SK-N-SH treated with all-trans-retinoic acid at 6 μM for 48 hours (cell line): ENCODE results near the gene PIK3R6.

Experiments
- ATAC-seq: fragments of 200-7000 bp; cut with Tn5 transposase; 3 replicates; pipeline ENCODE4 v1.9.1; 2020; ENCODE audit warnings: mild to moderate bottlenecking, moderate library complexity
- ARNTL ChIP-seq: fragments of 450-650 bp; formaldehyde crosslinking; IDR thresholded peaks from 2 replicates; pipeline ENCODE4 v1.5.0; 2020; ENCODE audit warnings: low read depth, mild to moderate bottlenecking, moderate library complexity, borderline replicate concordance
- BACH2 ChIP-seq: fragments of 250-450 bp; sonication (Bioruptor Pico); IDR thresholded peaks from 2 replicates; pipeline ENCODE4 v1.9.0; 2021; ENCODE audit warnings: mild to moderate bottlenecking, borderline replicate concordance
- CREB5 ChIP-seq: fragments of 250-450 bp; sonication (Bioruptor Pico); IDR thresholded peaks from 2 replicates; pipeline ENCODE4 v1.5.1; 2020; ENCODE audit warnings: low read depth, mild to moderate bottlenecking, moderate library complexity
- CSDC2 ChIP-seq: fragments of 250-450 bp; sonication (Bioruptor Pico); IDR thresholded peaks from 2 replicates; pipeline ENCODE4 v1.5.0; 2020; ENCODE audit warnings: mild to moderate bottlenecking, moderate library complexity
- ESRRG ChIP-seq: fragments of 250-450 bp; sonication (Bioruptor Pico); IDR thresholded peaks from 2 replicates; pipeline ENCODE4 v1.6.1; 2021; ENCODE audit warnings: mild to moderate bottlenecking
- GLIS3 ChIP-seq: fragments of 250-450 bp; sonication (Bioruptor Pico); IDR thresholded peaks from 2 replicates; pipeline ENCODE4 v1.5.0; 2020; ENCODE audit warnings: mild to moderate bottlenecking, moderate library complexity
- ISL1 ChIP-seq: fragments of 250-450 bp; sonication (Bioruptor Pico); IDR thresholded peaks from 2 replicates; pipeline ENCODE4 v2.1.2; 2022; ENCODE audit warnings: mild to moderate bottlenecking, moderate library complexity
- OSR1 ChIP-seq: fragments of 250-450 bp; sonication (Bioruptor Pico); IDR thresholded peaks from 2 replicates; pipeline ENCODE4 v1.8.0; 2022; ENCODE audit warnings: moderate library complexity, mild to moderate bottlenecking, inconsistent platforms
- PATZ1 ChIP-seq: fragments of 250-450 bp; sonication (Bioruptor Pico); IDR thresholded peaks from 2 replicates; pipeline ENCODE4 v1.8.0; 2020; ENCODE audit warnings: mild to moderate bottlenecking, moderate library complexity, borderline replicate concordance
- PPARA ChIP-seq: fragments of 250-450 bp; sonication (Bioruptor Pico); IDR thresholded peaks from 2 replicates; pipeline ENCODE4 v1.5.0; 2020; ENCODE audit warnings: mild to moderate bottlenecking, borderline replicate concordance
- RARB ChIP-seq: fragments of 250-450 bp; sonication (Bioruptor Pico); IDR thresholded peaks from 2 replicates; pipeline ENCODE4 v1.8.0; 2021; ENCODE audit warnings: mild to moderate bottlenecking, moderate library complexity
- SNAI2 ChIP-seq: fragments of 250-450 bp; sonication (Bioruptor Pico); IDR thresholded peaks from 2 replicates; pipeline ENCODE4 v1.5.0; 2020; ENCODE audit warnings: mild to moderate bottlenecking, moderate library complexity
- TCF4 ChIP-seq: fragments of 250-450 bp; sonication (Bioruptor Pico); IDR thresholded peaks from 2 replicates; pipeline ENCODE4 v1.8.0; 2021; ENCODE audit warnings: mild to moderate bottlenecking, moderate library complexity, borderline replicate concordance
- TOX ChIP-seq: fragments of 250-450 bp; sonication (Bioruptor Pico); IDR thresholded peaks from 2 replicates; pipeline ENCODE4 v1.8.0; 2021; ENCODE audit warnings: mild to moderate bottlenecking, moderate library complexity, borderline replicate concordance
- TSHZ2 ChIP-seq: fragments of 250-450 bp; sonication (Bioruptor Pico); IDR thresholded peaks from 2 replicates; pipeline ENCODE4 v1.5.0; 2020; ENCODE audit warnings: mild to moderate bottlenecking, moderate library complexity
- ZC3H10 ChIP-seq: fragments of 250-450 bp; sonication (Bioruptor Pico); IDR thresholded peaks from 2 replicates; pipeline ENCODE4 v1.5.1; 2021; ENCODE audit warnings: mild to moderate bottlenecking, moderate library complexity
- ZFP30 ChIP-seq: fragments of 450-650 bp; formaldehyde crosslinking; IDR thresholded peaks from 2 replicates; pipeline ENCODE4 v1.5.0; 2022; ENCODE audit warnings: mild to moderate bottlenecking, moderate library complexity
- ZNF565 ChIP-seq: fragments of 450-650 bp; formaldehyde crosslinking; conservative IDR thresholded peaks from 2 replicates; pipeline ENCODE4 v1.5.0; 2020; ENCODE audit warnings: low read depth, mild to moderate bottlenecking, moderate library complexity
- ZNF70 ChIP-seq: fragments of 450-650 bp; formaldehyde crosslinking; IDR thresholded peaks from 2 replicates; pipeline ENCODE4 v1.5.0; 2020; ENCODE audit warnings: mild to moderate bottlenecking, moderate library complexity
- ZNF8 ChIP-seq: fragments of 450-650 bp; formaldehyde crosslinking; IDR thresholded peaks from 2 replicates; pipeline ENCODE4 v1.5.0; 2020; ENCODE audit warnings: mild to moderate bottlenecking, moderate library complexity
- TF ChIP-seq, protein P1 (sequence below): fragments of 250-450 bp; sonication (Bioruptor Pico); IDR thresholded peaks from 2 replicates; pipeline ENCODE4 v1.5.1; 2021; ENCODE audit warnings: mild to moderate bottlenecking, moderate library complexity

The PIK3R6 gene

DNA sequence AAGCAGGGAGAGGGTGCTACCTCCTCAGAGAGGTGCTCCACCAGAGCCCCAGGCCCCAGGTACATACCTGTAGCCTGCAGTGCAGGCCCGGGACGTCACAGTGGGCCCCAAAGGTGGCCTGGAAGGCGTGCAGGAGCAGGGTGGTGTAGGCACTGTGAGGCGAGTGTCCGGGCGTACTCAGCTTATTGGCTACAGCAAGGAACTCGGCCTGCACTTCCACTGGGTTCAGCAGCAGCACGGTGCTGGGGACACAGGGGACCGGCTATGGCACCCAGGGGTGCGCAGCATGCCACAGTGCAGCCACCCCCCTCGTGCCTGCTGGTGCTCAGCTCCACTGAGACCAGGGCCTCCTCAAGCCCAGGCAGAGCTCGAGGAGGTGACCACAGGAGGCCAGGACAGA is 23.2 kb upstream of the PIK3R6 start:
- ATAC-seq: no peak
- no peak for TF ChIP-seq ZFP30 (CRISPR knock-in tag)
- no peak for TF ChIP-seq ZNF8 (CRISPR knock-in tag)
- TF ChIP-seq, protein P1, sequence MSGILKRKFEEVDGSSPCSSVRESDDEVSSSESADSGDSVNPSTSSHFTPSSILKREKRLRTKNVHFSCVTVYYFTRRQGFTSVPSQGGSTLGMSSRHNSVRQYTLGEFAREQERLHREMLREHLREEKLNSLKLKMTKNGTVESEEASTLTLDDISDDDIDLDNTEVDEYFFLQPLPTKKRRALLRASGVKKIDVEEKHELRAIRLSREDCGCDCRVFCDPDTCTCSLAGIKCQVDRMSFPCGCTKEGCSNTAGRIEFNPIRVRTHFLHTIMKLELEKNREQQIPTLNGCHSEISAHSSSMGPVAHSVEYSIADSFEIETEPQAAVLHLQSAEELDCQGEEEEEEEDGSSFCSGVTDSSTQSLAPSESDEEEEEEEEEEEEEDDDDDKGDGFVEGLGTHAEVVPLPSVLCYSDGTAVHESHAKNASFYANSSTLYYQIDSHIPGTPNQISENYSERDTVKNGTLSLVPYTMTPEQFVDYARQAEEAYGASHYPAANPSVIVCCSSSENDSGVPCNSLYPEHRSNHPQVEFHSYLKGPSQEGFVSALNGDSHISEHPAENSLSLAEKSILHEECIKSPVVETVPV: no peak
- TF ChIP-seq OSR1 (CRISPR knock-in tag): no peak
- TF ChIP-seq GLIS3 (CRISPR knock-in tag): no peak
- TF ChIP-seq ARNTL: no peak
- TF ChIP-seq BACH2 (CRISPR knock-in tag): no peak
- TF ChIP-seq ESRRG (CRISPR knock-in tag): no peak

DNA sequence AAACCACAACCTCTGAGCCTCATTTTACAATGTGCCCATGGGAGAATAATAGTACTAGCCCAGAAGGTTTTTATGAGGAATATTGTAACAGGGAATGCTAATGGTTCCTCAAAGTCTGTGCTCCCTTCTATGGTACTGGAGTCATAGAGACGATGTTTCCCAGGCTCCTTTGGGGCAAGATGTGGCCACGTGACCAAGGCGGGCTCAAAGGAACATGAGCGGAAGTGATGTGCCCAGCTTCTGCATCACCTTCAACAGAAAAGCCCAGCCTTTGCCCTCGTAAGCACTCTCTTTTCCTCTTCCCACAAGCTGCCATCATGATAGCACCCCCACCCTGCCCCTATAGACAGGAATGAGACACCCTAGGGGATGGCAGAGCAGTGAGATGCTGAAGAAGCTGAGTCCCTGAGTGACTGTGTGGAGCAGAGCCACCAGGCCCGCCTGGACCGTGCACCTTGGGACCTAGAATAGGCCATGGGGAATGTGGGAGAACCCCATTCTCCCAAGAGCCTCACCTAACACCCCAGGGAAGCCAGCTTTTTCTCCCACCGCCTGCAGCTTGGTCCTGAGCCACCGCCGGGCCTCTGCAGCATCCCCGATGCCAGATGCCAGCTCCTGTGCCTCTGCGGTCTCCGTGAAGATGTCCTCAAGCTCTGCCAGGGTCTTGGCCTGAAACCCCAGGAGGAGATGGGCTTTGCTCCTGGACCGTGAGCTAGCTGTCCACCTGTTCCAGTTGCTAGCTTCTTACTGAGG is 22.2 kb upstream of the PIK3R6 start:
- no peak for ATAC-seq
- no peak for TF ChIP-seq SNAI2 (CRISPR knock-in tag)
- no peak for TF ChIP-seq ZNF565 (CRISPR knock-in tag)
- no peak for TF ChIP-seq TOX (CRISPR knock-in tag)
- TF ChIP-seq TCF4 (CRISPR knock-in tag): no peak
- no peak for TF ChIP-seq ESRRG (CRISPR knock-in tag)

GRCh38 chr17:8888704-8889302 is 21.3 kb upstream of the PIK3R6 start:
- no peak for TF ChIP-seq CREB5
- TF ChIP-seq GLIS3 (CRISPR knock-in tag): no peak
- TF ChIP-seq TOX (CRISPR knock-in tag): no peak
- ATAC-seq: peak; percentile 8; the same call in 2 of the 3 replicates

DNA sequence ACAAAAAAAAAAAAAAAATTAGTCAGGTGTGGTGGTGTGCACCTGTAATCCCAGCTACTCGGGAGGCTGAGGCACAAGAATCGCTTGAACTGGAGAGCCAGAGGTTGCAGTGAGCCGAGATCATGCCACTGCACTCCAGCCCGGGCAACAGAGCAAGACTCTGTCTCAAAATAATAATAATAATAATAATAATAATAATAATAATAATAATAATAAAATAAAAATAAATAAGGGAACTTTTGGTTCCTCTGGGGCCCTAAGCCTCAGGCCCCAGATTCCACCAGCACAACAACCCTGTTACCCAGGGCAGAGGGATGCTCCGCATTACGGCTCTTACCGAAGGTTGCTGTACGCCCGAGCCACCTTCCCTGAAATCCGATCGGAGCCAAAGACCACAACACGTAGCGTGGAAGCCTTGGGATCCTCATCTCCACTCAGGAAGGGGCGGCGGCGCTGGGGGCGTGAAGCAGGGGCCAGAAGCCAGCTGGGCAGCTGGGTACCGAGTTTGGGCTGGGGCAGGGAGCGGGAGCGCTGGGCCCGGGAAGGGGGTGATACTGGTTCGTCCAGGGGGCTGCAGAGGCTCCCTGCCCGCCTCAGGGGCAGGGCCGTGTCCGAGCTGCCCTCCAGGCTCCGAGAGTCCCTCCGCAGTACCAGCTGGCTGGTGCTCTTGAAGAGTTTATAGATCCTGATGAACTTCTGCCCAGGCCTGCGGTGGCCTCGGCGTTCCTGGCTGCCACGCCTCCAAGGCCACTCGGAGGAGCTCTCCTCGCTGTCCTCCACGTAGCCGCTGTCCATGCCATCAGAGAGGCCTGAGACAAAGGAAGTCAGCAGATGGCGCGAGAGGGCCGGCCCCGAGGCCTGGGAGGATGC is 20.6 kb upstream of the PIK3R6 start:
- ATAC-seq: peak; percentile 94
- TF ChIP-seq ARNTL (no peak), SNAI2 (CRISPR knock-in tag) (no peak), ZFP30 (CRISPR knock-in tag) (no peak), ISL1 (CRISPR knock-in tag) (no peak), CSDC2 (no peak), PATZ1 (no peak), ZC3H10 (no peak), TCF4 (CRISPR knock-in tag) (no peak), ZNF565 (CRISPR knock-in tag) (no peak), RARB (CRISPR knock-in tag) (no peak), GLIS3 (CRISPR knock-in tag) (no peak), PPARA (no peak), ZNF70 (CRISPR knock-in tag) (no peak), OSR1 (CRISPR knock-in tag) (no peak), BACH2 (CRISPR knock-in tag) (no peak), TSHZ2 (CRISPR knock-in tag) (no peak)
- TF ChIP-seq, protein P1: no peak
